Measurements from ENCODE around the gene CSNK2B.

CSNK2B gene

DNA sequence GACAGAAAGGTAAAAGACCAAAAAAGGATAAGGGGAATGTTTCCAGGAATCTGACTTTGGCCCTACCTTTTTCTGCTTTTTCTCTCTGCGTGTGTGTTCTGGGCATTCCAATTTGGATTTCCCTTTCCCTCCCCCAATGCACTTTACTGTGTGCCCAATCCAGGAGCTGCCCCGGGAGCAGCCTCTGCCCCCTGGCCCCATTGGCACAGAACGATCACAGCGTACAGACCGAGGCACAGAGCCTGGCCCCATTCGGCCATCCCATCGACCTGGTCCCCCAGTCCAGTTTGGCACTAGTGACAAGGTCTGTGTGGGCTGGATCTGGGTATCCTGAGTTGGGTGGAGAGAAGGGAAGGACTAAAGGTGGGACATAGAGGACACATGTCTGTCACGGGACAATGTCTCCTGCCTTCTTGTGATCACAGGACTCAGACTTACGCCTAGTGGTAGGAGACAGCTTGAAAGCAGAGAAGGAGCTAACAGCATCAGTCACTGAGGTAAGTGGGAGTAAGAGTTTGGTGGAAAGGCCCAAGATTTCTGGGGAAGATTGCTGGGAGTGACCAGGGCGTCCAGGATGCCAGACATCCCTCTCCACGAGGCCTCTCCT, 30.8 kb upstream of the CSNK2B start:
- no peak for DNase-seq (ENCODE audit: low read depth)
- no peak overlapping the region for H3K4me3 ChIP-seq (ENCODE audit: low read depth, low read length)

DNA sequence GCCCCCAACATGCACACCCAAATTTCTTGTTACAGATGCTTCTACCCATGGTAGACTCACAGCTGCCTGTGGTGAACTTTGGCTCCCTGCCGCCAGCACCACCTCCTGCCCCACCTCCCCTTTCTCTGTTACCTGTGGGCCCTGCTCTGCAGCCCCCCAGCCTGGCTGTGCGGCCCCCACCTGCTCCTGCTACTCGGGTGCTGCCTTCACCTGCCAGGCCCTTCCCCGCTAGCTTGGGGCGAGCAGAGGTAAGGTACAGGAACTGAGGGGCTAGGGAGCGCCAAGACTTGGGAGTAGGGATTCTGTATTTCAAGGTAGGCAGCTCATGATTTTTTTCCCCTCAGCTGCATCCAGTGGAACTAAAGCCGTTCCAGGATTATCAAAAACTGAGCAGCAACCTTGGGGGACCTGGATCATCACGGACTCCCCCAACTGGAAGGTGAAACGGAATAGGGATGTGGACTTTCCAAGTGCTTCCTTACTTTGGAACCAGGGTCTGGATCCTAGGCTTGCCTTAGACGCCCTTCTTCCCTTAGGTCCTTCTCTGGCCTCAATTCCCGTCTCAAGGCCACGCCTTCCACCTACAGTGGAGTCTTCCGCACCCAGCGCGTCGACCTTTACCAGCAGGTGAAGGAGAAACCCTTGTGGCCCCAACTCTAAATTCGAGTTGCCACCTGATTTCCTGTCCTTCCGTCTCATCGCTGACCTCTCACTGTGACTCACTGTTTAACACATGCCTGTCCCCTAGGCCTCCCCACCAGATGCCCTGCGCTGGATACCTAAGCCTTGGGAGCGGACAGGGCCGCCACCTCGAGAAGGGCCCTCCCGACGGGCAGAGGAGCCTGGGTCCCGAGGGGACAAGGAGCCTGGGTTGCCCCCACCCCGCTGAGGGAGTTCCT, 28.9 kb upstream of the CSNK2B start:
- no peak for DNase-seq (ENCODE audit: low read depth)
- no peak overlapping the region for H3K4me3 ChIP-seq (ENCODE audit: low read depth, low read length)

DNA sequence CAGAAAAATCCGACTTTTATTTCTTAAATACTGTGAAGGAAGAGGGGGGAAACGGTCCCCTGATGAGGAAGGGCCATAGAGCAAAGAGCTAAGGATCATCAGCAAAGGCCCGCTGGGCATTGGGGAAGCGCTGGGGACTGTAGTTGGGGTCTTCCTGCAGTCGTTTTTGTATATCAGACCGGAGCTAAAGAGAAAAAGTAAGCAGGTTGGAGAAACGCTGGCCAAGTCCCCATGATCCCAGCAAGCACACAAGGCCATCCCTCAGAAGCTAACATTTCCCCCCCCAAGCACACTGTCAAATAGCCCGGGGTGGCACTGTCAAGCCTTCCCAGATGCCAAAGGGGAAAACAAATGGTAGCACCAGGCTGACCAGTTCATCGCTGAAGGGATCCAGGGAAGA, 26.8 kb upstream of the CSNK2B start:
- H3K4me3 ChIP-seq (ENCODE audit: low read depth, low read length), result no peak overlapping the region
- DNase-seq (ENCODE audit: low read depth), result no peak

DNA sequence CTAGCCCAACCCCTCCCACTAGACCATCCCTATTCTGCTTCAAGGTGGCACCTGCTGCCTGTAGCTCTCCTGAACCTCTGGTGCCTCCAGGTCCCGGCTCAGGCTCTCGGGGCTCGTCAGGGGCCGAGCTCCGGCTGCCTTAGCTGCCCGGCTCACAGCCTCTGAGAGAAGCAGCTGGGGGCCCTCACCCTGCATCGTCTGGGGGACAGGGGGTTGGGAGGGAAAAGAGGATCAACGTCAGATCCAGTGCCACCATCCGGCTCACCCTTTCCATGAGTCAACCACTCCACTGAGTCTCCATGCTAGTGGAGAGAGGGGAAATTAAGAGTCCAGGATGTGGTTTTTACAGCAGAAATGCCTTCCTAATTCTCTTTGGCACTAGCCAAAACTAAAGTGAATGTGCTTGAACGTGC, 26.4 kb upstream of the CSNK2B start:
- H3K4me3 ChIP-seq (ENCODE audit: low read depth, low read length), result no peak overlapping the region
- DNase-seq (ENCODE audit: low read depth), result no peak

DNA sequence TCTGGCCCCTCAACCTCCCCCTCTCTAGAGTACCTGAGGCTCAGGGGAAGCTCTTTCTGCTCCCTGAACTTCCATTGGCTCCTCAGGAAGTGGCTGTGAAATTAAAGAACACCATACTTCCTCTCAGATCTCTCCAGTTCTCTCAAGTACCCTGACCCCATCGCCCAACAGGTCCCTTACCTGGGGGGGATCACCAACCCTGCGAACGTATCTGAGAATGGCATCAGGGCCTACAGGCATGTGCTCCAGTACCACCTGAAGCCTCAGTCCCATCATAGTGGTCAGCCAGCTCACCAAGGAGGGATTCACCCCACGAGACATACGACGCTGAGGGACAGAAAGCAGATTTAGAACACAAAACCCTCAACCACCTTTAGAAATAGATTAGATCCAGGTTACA, 25.3 kb upstream of the CSNK2B start:
- H3K4me3 ChIP-seq (ENCODE audit: low read depth, low read length), result no peak overlapping the region
- DNase-seq (ENCODE audit: low read depth), result no peak

DNA sequence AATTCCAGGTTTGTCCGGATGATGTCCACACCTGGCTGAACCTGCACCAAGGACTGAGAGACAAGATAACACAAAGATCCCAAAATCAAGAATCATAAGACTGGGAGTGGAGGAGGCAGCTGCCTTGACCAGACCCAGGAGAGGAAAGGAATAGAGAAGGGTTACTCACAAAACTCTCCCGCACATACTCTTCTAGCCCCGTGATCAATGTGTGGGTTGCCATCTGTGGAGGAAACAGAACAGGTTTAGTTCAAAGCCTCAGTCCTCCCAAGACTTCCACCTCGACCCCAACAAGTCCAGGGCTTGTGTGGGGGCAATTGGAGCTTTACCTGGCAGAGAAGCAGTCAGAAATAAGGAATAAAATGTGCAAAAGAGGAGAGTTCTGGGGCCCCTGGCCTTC, 24.5 kb upstream of the CSNK2B start:
- DNase-seq (ENCODE audit: low read depth), result no peak
- no peak overlapping the region for H3K4me3 ChIP-seq (ENCODE audit: low read depth, low read length)

DNA sequence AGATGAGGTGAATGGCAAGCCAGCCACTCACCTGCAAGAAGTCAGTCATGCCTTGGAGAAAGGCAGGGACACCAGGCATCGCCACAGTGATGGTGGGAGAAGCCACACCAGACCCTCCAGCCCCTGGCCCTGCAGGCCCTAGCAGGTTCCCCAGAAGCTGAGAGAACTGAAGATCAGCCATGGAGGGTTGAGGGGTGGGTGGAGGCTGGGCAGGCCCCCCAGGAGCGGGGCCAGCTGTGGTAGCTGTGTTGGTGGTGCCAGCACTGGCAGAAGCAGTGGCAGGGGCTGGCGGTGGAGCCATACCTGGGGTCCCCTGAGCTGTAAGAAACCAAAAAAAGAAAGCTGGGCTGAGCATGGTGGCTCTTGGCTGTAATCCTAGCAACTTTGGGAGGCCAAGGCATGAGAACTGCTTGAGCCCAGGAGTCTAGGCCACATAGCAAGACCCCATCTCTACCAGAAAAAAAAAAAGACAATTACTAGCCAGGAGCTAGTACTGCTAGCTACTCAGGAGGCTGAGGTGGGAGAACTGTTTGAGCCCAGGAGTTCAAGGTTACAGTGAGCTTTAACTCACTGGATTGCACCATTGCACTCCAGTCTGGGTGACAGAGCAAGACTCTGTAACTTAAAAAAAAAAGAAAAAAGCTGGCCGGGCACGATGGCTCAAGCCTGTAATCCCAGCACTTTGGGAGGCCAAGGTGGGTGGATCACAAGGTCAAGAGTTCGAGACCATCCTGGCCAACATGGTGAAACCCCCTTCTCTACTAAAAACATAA, 22.9 kb upstream of the CSNK2B start:
- DNase-seq (ENCODE audit: low read depth), result no peak
- H3K4me3 ChIP-seq (ENCODE audit: low read depth, low read length), result no peak overlapping the region

DNA sequence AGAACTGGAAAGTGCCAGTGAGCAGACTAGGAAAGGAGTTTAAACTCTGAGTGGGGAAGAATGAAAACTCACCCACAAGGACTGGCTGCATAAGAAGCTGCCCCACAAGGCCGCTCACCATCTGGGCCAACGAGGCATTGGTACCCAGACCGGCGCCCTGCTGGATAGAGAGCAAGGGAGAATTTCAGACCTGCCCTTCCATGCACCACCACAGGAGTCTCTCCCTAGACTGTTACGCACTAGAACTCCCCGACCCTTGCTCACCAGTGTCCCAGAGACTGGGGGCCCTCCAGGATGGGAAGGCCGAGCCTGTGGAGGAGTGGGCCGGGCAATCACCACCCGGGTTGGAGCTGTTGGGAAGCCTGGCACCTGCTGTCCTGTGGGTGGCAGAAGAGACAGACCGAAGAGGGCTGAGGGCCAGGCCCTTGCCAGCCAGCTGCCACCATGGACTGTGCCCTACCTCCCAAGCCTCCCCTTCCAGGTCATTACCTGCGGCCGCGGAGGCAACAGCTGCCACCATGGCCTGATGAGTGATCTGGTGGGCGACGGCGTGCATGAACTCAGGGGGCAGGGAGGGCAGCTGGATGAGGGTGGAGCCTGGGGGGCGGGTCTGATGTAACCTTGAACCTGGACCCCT, 21.9 kb upstream of the CSNK2B start:
- H3K4me3 ChIP-seq (ENCODE audit: low read depth, low read length), result no peak overlapping the region
- DNase-seq (ENCODE audit: low read depth), result no peak

DNA sequence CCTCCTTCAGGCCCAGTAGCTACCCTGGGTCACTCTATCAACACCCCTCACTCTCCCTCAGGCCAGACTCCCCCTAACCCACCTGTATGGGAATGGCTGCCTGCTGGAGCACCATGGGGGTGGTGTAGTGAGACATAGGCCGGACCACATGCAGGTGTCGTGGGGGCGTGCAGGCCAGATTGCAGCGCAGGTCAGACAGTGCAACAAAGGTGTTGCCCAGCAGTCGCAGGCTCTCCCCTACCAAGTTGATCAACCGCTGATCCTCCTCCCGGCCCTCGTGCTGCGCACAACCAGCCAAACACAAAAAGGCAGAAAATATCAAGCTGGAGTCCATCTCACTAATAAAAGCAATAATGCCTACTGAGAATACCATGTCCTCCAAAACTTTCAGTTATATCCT, 20.6 kb upstream of the CSNK2B start:
- no peak for DNase-seq (ENCODE audit: low read depth)
- no peak overlapping the region for H3K4me3 ChIP-seq (ENCODE audit: low read depth, low read length)

DNA sequence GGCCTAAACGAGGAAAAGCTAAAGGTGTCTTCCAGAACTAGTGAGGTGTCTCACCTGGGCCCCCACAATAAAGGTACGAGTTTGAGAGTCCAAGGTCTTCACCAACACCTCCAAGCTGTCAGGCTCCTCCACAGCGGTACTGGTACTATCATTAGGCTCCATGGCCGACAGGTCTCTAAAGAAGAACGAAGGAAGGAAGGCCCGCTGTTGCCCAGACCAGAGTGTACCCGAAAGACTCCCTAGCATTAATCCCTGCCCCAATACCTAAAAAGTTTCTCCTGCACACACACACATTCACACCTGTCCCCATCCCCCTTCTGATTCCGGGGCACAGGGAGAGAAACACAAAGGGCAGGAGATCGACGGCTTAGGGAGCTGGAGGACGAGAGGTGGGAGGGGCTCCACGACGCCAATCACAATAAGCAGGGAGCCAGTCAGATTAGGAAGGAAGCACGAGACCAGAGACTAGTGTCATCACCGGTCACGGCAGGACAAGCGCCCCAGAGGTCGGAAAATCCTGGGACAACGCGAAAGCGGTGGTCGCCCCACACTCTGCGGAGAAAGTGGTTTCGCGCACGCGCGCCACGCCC, 14.2 kb upstream of the CSNK2B start:
- DNase-seq (ENCODE audit: low read depth), result peak; percentile 37
- peak overlapping the region; percentile 76 for H3K4me3 ChIP-seq (ENCODE audit: low read depth, low read length)

DNA sequence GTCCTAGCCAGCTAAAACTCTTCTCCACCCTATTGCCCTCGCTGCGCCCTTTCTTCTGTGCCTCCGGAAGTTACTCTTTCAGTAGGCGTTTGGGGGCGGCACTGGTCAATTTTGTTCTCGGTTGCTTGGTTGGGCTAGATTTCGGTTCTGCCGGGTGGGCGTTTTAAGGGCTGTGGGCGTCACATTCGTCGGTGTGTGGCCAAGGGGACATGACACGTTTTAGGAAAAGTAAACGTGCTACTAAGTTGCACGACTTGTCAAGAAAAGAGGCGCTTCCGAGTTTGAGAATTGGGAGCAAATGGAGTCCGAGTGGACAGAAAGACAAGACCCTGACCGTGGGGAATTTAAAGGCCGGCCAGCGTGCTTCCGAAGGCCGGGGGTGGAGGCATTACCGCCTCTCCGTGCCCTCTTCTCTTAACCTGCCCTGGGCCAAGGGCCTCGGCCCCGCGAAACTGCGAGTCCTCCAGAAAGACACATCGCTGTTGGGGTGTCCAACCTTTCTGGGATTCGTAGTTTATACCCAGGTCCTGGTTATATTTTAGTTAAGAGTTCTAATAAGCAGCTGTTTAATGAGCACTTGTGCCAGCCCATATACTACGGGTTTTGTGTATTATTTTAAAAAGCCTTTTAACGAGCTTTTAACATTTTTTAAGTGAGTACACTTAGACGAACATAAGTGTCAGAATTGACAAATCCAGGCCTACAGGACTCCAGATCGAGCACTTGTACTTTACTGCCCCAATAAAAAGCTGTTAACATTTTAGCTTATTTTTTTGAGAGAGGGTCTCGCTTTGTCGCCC, 12.8 kb upstream of the CSNK2B start:
- DNase-seq (ENCODE audit: low read depth), result no peak
- peak overlapping the region; percentile 76 for H3K4me3 ChIP-seq (ENCODE audit: low read depth, low read length)

DNA sequence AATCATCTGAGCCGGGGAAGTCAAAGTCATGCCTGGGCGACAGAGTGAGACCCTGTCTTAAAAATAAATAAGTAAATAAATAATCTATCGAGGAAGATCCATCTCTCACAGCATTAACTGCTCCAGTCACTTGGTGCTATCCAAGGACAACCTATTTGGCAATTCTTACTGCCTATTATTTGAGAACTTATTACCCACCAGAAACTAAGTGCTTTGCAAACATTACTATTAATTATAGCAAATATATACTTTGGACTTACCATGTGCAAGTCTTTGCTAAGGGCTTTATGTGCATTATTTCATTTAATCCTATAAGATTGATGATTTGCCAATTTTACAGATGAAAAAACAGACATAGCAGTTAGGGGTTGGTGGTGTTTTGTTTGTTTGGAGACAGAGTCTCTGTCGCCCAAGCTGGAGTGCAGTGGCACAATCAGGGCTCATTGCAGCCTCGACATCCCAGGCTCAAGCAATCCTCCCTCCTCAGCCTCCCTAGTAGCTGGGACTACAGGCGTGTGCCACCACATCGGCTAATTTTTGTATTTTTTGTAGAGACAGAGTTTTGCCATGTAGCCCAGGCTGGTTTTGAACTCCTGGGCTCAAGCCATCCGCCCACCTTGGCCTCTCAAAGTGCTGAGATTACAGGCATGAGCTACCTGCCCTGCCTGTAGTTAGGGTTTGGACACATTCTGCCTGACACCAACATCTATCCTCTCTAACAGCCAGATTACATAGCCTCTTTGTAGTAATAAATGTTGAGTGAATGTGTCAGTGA, 11.1 kb upstream of the CSNK2B start:
- DNase-seq (ENCODE audit: low read depth), result no peak
- no peak overlapping the region for H3K4me3 ChIP-seq (ENCODE audit: low read depth, low read length)

DNA sequence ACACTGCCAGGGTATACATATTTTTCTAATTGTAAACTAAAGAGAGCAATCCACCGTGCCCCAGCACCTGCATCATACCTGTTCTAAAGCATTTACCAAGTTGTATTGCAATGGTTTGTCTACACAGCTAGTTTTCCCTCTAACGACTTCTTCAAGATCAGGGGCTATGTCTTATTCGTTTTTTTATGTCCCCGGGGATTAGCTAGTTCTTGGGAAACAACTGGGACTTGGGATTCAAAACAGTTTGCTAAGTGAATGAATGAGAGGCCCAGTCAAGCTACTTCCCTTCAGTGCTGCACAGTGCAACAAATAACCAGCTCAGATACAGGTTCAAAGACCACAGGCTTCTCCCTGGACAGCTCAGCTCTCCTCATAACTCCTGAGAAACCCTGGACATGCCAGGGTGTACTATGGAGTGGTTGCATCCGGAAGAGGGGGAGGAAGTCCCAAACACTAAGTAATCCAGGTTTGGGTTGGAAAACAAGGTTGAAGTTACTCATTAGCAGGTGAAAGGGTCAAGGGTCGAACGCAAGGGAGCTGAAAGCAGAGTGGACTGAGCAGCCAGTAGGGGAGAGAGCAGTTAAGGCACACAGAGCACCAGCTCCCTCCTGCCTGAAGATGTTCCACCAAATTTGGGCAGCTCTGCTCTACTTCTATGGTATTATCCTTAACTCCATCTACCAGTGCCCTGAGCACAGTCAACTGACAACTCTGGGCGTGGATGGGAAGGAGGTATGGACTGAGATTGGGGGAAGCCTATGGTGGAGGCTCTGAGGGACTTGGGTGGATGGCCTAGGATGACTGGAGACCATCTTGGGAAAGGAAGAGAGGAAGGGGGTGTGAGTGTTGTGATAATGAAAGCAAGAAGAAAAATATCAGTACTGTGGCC, 10.3 kb upstream of the CSNK2B start, which contains the start of gene APOM:
Gene APOM (plus strand): TSS at position 546 of the 889 bp plus-strand sequence. CDS start 73 bp downstream, at position 619.
- H3K4me3 ChIP-seq (ENCODE audit: low read depth, low read length), result no peak within 1 kb of the TSS
- no peak for DNase-seq (ENCODE audit: low read depth)

DNA sequence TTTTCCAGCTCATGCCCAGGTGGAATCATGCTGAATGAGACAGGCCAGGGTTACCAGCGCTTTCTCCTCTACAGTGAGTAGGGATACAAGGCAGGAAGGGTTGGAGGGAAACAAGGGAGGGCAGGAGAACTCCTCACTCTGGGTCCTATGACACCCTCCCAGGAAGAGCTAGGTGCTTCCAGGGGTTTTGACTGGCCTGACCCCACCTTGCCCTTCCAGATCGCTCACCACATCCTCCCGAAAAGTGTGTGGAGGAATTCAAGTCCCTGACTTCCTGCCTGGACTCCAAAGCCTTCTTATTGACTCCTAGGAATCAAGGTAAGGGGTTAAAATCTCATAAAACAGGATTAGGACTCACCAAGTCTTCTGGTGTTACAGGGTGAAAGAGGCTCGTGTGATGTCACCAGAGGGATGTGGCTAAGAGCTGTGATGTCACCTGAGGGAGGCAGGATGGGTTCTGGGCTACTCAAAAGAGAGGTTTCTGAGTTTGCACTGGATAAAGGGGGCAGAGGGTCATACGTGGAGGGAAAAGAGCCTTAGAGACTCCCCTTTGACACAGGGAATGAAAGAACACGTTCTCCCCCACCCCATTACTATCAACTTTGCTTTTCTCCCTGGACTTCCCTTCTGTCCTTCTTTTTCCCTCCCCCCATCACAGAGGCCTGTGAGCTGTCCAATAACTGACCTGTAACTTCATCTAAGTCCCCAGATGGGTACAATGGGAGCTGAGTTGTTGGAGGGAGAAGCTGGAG, 8.3 kb upstream of the CSNK2B start:
- H3K4me3 ChIP-seq (ENCODE audit: low read depth, low read length), result no peak overlapping the region
- DNase-seq (ENCODE audit: low read depth), result no peak

DNA sequence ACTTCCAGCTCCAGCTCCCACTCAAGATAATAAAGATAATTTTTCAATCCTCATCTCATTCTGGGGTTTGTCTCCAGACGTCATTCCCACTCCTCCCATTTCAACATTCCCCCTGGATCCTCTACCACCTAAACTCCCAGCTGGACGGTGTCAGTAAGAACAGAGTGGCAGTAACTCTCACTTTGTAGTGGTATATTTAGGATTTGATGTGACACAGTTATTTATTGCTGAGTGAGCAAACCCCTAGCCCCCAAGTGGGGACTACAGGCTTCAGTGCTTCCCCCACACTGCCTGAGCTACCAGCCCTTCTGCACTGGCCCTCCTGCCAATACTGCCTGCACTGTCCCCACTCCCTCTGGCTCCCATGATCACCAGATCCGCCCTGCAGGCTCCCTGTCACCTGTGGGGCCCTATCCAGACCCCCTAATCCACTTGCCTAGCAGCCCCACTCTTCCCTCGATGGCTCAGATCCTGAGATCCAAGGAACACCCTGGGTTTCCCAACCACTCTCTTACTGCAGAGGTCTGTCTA, 7.7 kb upstream of the CSNK2B start:
- no peak overlapping the region for H3K4me3 ChIP-seq (ENCODE audit: low read depth, low read length)
- no peak for DNase-seq (ENCODE audit: low read depth)

DNA sequence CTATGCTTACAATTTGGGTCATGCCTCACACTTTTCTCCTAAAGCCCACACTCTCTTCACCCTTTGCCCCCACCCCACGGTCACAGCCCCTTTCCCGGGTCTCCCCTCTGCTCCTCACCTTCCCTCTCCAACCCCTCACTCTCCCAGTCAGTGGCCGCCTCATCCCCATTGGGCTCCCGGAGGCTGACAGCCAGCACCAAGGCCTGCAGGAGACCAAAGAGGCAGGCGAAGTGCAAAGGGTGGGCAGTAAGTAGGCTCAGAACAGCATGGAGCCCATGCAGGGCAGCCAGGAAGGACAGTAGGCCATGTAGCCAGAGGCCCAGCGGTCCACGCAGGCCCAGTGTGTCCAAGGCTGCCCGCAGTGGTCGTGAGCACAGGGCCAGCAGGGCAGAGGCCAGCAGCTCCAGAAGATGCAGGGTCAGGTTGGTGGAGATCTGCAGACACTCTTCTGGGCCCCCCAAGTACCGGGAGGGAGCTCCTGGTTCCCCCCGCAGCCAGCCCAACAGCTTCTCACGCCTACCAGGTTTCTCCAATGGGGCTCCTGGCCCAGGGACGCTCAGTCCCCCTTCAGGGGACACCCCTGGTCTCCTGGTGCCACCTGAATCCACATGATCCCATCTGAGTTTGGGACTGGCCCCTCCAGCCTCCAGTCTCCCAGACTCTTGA, 6.8 kb upstream of the CSNK2B start:
- peak overlapping the region; percentile 90 for H3K4me3 ChIP-seq (ENCODE audit: low read depth, low read length)

More for the DNA sequence above, 6.8 kb upstream of the CSNK2B start:
- DNase-seq (ENCODE audit: low read depth), result no peak

Measured in skeletal muscle cell (primary cell).